Measurements from ENCODE around the gene RIMS4. TPM values are rescaled to one million over a fixed set of nuclear protein-coding genes. Genes with fewer than 3 reads are reported as not detected.

Gene RIMS4
- total RNA-seq, 1 donor from 2014 or later, result not detected

DNA sequence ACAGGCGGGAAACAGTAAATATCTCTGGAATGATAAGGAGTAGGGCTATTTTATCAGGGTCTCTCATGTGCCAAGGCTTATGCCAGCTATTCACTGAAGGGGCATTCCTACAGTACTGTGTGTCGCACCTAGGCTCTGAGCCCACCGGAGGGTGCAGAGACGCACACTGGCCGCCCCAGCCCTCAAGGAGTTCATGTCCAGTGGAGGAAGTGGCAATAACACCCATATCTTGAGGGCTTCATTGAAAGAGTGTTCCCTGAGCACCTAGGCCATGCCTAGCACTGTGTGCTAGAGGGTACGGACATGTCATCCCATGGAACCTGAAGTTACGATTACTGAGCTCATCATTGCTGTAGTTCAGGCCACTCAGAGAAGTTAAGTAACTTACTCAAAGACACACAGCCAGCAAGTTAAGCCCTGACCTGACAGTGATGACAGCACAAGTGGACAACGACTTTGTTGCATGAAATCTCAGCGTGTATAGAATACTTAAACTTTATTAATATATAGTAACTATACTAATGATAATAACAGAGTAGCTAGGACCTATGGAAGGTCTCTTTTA lies 86.5 kb downstream of the RIMS4 start:
- DNase-seq (ENCODE audit: extremely low read depth, low read depth, low spot score), result no peak

DNA sequence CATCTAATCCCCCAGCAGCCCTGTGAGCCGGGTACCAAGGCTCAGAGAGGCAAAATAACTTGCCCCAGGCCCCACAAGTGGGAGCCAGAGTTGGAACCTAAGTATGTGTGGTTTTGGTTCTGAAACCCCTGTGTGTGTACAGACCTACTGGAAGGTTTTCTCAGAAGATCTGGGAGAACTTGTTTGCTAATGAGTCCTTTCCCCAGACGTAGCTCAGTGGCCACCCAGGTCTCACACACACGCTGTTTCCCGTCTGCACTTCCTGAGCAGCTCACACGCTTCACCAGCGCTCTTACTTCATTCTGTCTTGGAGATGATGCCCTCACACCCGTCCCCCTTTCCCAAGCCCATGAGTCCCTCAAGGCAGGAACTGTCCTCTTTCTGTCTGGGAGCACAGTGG lies 87.0 kb downstream of the RIMS4 start:
- no peak for DNase-seq (ENCODE audit: extremely low read depth, low read depth, low spot score)

DNA sequence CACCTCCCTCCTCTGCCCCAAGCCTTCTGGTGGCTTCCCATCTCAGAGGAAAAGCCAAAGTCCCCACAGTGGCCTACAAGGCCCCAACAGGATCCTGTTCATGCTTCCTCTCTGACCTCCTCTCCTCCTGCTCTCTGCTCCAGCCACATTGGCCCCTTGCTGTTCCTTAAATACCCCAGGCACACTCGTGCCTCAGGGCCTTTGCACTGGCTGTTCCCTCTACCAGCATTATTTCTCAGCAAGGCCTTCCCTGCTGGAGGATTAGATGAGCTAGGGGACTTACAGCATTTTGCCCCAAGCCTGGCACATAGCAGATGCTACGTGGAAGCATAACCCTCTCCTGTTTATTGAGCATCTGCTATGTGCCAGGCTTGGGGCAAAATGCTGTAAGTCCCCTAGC lies 87.4 kb downstream of the RIMS4 start:
- DNase-seq (ENCODE audit: extremely low read depth, low read depth, low spot score), result no peak

DNA sequence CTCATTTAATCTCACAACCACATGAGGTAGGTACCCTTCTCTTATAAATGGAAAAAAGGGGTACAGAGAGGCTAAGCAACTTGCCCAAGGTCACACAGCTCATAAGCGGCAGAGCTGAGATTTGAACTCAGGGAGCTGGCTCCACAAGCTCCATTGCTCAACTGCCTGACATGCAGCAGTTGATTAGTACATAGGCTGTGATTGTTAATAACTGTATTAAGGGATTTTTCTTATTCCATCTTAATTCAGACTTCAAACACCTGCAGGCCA lies 88.6 kb downstream of the RIMS4 start:
- no peak for DNase-seq (ENCODE audit: extremely low read depth, low read depth, low spot score)

DNA sequence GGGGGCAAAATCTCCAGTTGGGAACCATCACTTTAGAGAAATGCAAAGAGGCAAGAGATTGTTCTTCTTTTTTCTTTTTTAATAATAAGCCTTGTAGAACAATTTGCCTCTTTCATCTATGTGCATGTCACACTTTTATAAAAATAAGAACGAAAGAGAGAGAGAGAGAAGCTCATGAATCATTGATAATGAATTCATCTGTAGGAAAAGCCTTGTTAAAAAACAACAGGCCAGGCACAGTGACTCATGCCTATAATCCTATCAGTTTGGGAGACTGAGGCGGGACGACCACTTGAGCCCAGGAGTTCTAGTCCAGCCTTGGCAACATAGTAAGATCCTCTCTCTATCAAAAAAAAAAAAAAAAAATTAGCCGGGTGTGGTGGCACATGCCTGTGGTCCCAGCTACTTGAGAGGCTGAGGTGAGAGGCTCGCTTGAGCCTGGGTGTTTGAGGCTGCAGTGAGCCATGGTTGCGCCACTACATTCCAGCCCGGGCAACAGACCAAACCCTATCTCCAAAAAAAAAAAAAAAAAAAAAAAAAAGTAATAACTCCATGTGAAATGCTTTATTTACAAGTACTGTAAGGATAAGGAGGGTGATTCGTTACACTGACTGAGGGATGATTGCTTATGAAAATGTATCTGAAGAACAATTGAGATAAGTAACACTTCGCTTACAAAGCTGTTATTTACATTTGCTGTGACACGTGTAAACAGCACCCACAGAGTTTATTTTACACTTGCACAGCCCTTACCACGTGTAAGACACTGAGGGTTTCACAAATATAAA lies 89.2 kb downstream of the RIMS4 start:
- no peak for DNase-seq (ENCODE audit: extremely low read depth, low read depth, low spot score)

DNA sequence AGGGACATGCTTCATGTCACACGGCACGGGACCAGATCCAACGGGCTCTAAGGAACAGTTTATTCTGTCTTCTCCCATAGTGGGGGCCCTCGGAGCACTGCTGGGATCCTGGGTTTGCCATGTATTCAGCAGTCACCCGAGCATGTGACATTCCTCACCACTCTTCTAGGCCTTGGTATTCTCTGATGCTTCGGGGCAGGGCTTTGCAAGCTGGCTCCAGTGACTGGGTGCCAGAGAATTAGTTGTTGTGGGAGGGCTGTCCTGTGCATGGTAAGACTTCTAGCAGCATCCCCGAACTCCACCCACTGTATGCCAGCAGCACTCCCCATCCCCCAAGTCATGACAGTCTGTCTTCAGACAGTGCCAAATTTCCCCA lies 89.7 kb downstream of the RIMS4 start:
- no peak for DNase-seq (ENCODE audit: extremely low read depth, low read depth, low spot score)

DNA sequence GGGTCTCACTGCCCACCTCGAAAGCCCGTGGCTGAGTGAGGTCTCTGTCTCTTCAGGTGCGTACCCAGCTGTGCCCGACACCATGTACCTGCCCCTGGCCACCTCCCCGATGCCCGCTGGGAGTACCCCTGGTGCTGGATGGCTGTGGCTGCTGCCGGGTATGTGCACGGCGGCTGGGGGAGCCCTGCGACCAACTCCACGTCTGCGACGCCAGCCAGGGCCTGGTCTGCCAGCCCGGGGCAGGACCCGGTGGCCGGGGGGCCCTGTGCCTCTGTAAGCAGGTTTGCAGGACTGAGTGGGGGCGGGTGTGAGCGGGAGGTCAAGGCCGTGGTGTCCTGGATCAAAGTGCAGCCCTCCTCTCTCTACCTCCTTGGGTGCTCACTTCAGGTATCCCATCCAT lies 90.5 kb downstream of the RIMS4 start:
- DNase-seq (ENCODE audit: extremely low read depth, low read depth, low spot score), result no peak

DNA sequence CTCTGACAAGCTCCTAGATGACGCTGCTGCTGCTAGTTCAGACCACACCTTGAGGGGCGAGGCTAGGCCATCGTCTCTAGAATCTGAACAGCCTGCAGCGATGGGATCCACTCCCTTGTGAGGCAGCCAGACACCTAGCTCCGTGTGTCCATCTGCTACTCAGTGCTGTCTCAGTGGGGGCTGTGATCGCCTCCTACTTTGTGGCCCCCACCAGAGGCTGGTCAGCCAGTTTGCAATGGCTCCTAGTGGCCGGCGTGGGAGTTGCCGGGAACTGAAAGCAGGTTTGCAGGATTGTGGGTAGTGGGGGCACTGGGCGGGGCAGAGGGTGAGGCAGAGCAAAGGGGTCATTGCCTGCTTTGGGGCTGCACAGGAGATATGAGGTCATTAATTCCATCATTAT lies 92.4 kb downstream of the RIMS4 start:
- no peak for DNase-seq (ENCODE audit: extremely low read depth, low read depth, low spot score)

DNA sequence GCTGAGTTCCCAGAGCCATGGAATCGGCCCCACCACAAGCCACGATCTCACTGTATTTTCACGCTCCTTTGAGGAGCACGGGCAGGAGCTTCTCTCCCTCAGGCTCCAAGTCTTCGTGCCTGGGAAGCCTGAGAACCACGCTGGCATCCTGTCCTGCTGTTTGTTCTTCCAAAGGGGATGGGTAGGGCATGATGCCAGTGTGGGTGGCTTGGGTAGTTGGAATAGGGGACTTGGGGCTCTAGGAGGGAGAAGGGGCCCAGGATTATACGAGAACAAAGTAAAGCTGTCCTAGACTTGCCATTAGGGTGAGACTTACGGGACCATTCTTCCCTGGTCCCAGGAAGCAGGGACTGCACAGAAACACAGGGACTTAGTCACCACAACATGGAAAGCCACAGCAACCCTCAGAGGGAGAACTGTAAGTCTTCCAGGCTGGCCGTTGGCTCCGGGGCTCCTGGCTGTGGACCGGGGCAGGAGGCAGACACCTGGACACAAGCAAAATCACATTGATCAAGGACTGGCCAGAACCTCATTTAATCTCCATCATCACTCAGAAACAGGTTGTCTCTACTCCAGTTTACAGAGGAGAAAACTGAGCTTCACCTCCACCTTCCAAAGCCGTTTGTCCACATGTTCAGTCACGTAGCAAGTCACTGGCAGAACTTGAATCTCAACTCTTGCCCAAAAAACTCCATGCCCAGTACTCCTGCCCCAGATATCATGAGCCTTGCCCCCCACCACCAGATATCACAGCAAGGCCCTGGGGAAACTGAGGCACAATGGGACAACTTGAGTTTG lies 93.8 kb downstream of the RIMS4 start:
- no peak for DNase-seq (ENCODE audit: extremely low read depth, low read depth, low spot score)

DNA sequence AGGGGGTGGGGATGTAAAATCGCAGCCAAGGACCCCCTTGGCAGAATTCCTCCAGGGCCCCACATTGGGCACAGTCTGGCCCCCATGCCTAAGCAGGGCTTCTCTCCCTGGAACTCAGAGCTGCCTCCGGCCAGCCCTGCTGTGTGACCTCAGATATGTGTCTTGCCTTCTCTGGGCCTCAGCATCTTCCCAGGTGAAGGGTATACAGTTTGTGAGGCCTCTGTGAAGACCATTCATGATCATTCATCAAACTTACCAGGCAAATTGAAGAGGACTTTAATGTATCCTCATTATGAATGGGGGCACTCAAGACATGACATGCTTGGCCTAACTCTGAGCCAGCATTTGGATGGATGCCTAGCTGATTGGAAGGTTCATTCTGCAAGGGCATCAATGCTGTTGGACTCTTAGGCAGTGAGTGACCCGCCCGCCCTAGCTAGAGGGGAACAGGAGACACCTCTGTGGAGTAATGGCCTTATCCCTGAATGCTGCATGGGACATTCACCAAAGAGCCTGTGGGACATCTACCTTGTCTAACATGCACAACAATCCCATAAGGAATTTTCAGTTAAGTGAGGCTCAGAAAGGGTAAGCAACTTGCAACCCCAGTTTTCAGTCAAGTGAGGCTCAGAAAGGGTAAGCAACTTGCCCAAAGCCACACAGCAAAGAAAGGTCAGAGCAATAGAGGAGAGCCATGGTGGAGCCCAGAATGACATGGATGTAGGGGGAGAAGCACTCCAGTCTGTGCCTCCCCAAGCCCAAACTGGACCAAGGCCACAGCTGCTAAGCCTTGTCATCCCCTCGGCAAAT lies 94.6 kb downstream of the RIMS4 start:
- no peak for DNase-seq (ENCODE audit: extremely low read depth, low read depth, low spot score)

DNA sequence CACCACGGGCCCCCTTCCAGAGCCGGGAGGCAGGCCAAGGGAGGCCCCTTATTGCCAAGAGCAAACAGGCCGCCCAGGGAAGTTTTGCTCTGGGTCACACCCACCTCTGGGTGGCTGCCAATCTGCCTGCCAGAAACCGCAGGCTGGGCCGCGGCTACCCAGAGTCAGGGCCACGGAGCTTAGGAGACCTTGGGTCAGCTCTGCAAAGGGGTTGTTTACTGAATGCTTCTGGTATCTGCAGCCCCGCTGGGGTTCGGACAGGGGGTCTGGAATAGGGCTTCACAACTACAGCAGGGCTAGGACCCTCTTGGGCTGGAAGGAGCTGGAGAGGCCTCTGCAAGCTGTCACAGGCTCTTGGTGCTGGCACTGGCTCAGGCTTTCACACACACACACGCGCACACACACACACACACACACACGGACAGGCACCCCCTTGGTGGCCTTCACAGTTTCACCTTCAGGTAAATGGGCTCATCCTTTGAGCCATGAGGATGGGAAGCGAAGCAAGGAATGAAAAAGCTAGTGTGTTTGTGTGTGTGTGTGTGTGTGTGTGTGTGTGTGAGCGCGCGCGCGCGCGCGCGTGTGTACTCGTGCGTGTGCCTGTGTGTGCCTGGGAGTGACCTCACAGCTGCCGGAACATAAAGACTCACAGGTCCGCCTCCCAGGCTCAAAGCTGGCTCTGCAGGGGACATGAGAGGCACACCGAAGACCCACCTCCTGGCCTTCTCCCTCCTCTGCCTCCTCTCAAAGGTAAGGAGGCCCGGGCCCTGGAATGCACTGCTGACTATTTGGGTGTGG lies 95.4 kb downstream of the RIMS4 start, which contains the start of gene CCN5:
TSS of gene CCN5 (plus strand) at position 669 of the 798 bp plus-strand sequence. CDS start at position 691, 22 bp downstream.
- DNase-seq (ENCODE audit: extremely low read depth, low read depth, low spot score), result no peak

DNA sequence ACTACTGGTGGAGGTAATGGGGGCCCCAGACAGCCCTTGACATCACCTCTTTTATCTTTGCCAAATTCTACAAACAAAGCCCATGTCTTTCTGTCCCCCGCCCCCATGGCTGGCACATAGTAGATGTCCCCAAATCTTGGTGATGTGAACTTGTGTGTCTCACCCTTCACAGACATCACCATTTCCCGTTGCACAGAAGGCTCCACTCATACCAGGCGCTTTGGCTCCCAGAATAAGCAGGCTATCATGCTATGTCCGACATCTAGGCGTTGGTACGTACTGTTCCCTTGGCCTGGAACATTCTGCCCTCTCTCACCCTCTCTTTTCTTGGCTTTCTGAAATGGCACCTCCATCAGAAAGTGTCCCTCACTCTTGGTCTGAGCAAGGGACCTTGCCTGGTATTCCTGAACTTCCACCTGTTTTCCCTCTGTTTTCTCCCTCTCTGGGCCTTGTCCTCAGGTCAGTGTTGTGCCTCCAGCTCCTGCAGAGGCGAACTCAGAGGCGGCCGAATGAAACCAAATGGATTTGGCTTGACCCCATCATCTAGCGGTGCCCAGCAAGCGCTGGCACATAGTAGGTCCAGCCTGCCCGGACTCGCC lies 96.1 kb downstream of the RIMS4 start:
- DNase-seq (ENCODE audit: extremely low read depth, low read depth, low spot score), result no peak

DNA sequence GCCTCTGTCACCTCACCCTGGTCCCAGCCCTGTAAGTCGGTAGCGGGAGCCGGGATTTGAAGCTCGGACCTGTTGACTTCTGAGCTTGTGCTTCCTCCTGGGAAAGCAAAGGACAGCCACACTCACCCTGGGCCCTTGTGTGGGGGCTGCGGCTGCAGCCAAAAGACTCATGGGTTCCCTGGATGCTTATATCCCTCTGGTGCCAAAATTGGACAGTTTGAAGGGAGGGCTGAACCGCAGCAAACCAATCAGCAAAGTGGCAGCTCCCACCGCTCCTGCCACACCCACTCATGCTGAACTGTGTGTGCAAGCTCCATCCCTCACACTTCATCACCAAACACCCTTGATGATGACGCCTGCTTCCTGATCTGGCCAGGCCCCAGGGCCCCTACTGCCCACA lies 99.1 kb downstream of the RIMS4 start:
- no peak for DNase-seq (ENCODE audit: extremely low read depth, low read depth, low spot score)

DNA sequence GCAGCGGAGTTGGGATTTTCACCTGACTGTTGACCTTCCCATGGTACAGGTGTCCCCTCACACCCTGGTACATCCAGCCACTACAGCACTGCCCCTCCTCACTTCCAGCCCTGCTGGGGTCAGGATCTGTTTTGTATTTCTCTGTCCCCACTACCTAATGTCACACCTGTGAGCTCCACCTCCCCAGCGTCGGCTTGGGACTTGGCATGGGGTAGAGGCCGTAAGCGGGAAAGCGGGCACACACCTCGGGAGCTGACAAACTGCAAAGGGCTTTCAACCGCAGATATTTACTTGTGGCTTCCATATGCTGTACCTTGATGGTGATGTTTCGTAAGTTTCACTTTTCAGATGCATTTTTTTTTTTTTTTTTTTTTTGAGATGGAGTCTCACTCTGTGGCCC lies 100.5 kb downstream of the RIMS4 start:
- DNase-seq (ENCODE audit: extremely low read depth, low read depth, low spot score), result no peak

DNA sequence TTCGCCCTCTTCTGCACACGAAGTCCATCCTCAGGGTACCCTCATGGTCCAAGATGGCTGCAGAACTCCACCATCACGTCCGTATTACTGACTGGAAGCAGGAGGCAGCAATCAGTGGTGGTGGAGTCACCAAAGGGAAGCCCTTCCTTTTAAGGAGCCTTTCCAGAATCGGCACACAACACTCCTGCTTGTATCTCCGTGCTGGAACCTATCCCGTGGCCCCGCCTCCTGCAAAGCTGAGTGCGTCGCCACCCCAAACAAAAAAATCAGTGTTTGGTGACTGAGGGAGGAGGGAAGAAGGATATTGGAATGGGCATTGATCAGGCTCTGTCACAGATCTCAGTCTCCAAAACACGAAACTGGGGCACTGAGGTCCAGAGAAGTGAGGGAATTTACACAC lies 101.0 kb downstream of the RIMS4 start:
- no peak for DNase-seq (ENCODE audit: extremely low read depth, low read depth, low spot score)

DNA sequence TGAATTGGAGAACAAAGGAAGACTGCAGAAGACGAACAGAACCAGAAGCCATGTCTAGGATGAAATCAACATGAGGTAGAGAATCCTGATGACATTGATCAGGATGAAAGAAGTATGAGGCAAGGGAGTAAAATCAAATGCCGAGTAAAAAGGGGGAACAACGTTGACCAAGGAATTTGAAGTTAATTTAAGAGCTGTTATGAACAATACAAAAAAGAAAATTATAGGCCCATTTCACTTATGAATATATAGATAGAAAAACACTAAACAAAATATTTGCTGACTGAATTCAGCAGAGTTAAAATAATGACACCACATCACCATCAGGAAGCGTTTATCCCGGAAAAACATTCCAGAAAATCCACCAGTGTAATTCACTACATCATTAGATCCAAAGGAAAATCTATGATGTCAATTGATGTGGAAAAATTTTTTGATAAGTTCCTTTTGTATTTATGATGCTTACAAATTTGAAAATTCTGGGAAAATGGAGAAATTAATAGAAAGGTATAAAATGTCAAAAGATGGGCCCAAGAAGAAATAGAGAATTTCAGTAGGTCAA lies 103.2 kb downstream of the RIMS4 start:
- DNase-seq (ENCODE audit: extremely low read depth, low read depth, low spot score), result no peak

DNA sequence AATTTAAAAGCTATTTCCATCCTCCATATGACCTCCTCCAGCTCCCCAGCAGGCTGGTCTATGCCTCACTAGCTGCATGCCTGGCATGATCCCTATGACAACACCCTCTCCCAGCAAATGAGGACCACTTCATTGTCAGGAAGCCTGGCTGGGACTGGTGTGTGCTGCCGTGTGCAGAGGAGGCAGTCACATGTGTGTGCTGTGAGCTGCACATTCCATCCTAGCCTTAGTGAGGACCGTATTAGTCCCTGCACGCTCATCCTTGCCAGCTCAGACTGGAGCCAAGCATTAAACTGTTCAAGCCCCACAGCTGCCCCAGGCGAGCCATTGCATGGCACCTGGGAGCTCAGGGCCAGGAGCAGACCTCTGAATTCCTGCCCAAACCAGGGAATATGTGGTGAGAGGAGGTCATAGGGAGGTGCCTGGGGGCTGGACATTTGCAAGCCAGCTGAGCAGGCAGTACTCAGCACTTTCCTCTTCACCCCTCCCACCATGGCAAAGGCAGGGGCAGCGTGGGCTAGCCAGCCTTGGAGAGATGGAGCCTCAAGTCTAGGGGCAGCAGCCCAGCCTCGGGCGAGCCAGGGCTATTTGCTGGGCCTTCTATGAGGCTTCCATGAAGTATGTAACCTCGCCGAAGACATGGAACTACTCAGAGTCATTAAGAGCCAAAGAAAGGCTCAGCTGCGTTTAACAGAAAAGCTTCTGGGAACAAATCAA lies 103.9 kb downstream of the RIMS4 start:
- no peak for DNase-seq (ENCODE audit: extremely low read depth, low read depth, low spot score)

DNA sequence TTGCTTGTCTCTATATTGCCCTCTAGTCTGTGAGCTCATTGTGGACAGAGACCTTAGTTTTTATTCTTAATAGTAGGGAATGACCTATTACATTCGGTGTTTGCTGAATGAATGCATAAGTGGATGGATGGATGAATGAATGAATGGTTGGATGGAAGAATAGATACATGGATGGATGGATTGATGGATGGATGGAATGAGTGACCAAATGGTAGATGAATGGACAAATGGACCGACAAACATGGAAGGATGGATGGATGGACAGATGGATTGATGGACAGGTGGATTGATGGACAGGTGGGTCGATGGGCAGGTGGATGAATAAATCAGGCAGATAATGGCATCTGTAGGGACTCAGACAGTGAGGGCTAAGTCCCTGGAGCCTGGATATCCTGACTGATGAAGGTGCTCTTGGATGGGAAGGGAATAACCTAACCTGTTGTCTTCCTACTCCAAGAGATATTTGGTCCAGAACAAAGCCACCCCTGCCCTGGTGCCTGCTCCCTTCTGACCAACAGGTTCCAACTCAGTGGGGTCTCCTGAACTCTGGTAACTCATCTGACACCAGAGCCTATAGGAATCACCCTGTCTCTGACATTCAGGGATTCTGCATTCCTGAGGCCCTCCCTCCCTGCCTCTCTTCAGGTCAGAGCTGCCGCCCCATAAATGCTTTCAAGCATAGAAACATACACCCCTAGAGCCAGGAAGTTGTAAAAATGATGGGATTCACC lies 104.8 kb downstream of the RIMS4 start:
- DNase-seq (ENCODE audit: extremely low read depth, low read depth, low spot score), result no peak
